ENCODE data around the gene MVD.

- TF ChIP-seq, protein P1, sequence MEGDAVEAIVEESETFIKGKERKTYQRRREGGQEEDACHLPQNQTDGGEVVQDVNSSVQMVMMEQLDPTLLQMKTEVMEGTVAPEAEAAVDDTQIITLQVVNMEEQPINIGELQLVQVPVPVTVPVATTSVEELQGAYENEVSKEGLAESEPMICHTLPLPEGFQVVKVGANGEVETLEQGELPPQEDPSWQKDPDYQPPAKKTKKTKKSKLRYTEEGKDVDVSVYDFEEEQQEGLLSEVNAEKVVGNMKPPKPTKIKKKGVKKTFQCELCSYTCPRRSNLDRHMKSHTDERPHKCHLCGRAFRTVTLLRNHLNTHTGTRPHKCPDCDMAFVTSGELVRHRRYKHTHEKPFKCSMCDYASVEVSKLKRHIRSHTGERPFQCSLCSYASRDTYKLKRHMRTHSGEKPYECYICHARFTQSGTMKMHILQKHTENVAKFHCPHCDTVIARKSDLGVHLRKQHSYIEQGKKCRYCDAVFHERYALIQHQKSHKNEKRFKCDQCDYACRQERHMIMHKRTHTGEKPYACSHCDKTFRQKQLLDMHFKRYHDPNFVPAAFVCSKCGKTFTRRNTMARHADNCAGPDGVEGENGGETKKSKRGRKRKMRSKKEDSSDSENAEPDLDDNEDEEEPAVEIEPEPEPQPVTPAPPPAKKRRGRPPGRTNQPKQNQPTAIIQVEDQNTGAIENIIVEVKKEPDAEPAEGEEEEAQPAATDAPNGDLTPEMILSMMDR (IDR thresholded peaks at IDR 0.05): no peak
- TF ChIP-seq POLR2A (IDR thresholded peaks at IDR 0.05): no peak
These were observed 2.3 kb upstream of the MVD start for GRCh38 chr16:88665148-88665547.
